Neural progenitor cell (in vitro differentiated cells): ENCODE results near the gene LZTS3.
"Not testable (repeated sequence)": the region's sequence is repeated elsewhere in the genome, so short reads cannot be mapped to it uniquely, and the experiment has no call there.

Source experiments
- CTCF ChIP-seq: fragments of 200-600 bp; sonication (generic); IDR thresholded peaks from 2 replicates; pipeline ENCODE4 v1.5.1; 2017; ENCODE audit warnings: antibody characterized with exemption, mild to moderate bottlenecking
- EZH2 ChIP-seq: fragments of 200-600 bp; sonication (generic); IDR thresholded peaks from 2 replicates; pipeline ENCODE4 v1.6.1; 2017; ENCODE audit warnings: antibody characterized with exemption, mild to moderate bottlenecking, moderate library complexity

- TF ChIP-seq CTCF, EZH2: not testable (repeated sequence)
Measured at GRCh38 chr20:3182429-3182828, 9.1 kb upstream of the LZTS3 start.
